Lung (tissue), 12 donors: ENCODE results near the gene TPD52L2. TPM values are rescaled to one million over a fixed set of nuclear protein-coding genes. Genes with fewer than 3 reads are reported as not detected.

Experiments
- ATAC-seq: fragments of 200-7000 bp; cut with Tn5 transposase; one replicate; pipeline ENCODE4 v1.9.1; 2020; ENCODE audit warnings: moderate number of reproducible peaks; ENCODE audit not compliant: insufficient read depth, low FRiP score
- DNase-seq, 3 donors: peaks; one replicate each; pipeline ENCODE4 v3.0.0-alpha.2; 2013 to 2017
- H3K27ac ChIP-seq, 2 donors: one replicate each; pipeline ENCODE4 v1.5.1; 2013; ENCODE audit warnings: mild to moderate bottlenecking in 2 of 2, moderate library complexity in 2 of 2, control low read depth in 1 of 2, inconsistent platforms in 1 of 2, low read depth in 1 of 2, low read length in 1 of 2
- H3K27me3 ChIP-seq, 3 donors: one replicate each; pipeline ENCODE4 v1.5.1; 2013; ENCODE audit warnings: low read length in 2 of 3; ENCODE audit not compliant: control insufficient read depth in 3 of 3, insufficient read depth in 3 of 3
- H3K36me3 ChIP-seq, 4 donors: one replicate each; pipeline ENCODE4 v1.5.1; 2013; ENCODE audit warnings: low read length in 4 of 4, mild to moderate bottlenecking in 1 of 4, moderate library complexity in 1 of 4; ENCODE audit not compliant: control insufficient read depth in 4 of 4, insufficient read depth in 4 of 4
- H3K4me1 ChIP-seq, 5 donors: one replicate each; pipeline ENCODE4 v1.5.1; 2013; ENCODE audit warnings: low read length in 5 of 5, mild to moderate bottlenecking in 2 of 5, moderate library complexity in 1 of 5; ENCODE audit not compliant: control insufficient read depth in 5 of 5, insufficient read depth in 5 of 5
- H3K4me3 ChIP-seq: one replicate; pipeline ENCODE4 v1.5.1; 2013; ENCODE audit warnings: mild to moderate bottlenecking, control low read depth, moderate library complexity
- H3K9ac ChIP-seq, 2 donors: one replicate each; pipeline ENCODE4 v1.5.1; 2013; ENCODE audit warnings: low read length in 2 of 2, control low read depth in 1 of 2; ENCODE audit not compliant: insufficient read depth in 1 of 2
- H3K9me3 ChIP-seq, 4 donors: one replicate each; pipeline ENCODE4 v1.5.1; 2013; ENCODE audit warnings: low read length in 3 of 4, mild to moderate bottlenecking in 1 of 4, moderate library complexity in 1 of 4; ENCODE audit not compliant: control insufficient read depth in 4 of 4, insufficient read depth in 3 of 4
- CTCF ChIP-seq: IDR thresholded peaks from 2 replicates; pipeline ENCODE4 v1.5.1; 2012; ENCODE audit warnings: mild to moderate bottlenecking; ENCODE audit errors: control extremely low read depth, extremely low read depth
- WGBS, 2 donors: extraction: QIAGEN DNeasy Blood & Tissue Kit; methylation state at CpG; one replicate each; pipeline ENCODE4 v1.1.7; 2013; 5-methylcytosine and 5-hydroxymethylcytosine counted together
- polyA plus RNA-seq, 2 donors: library from polyadenylated mRNA; stranded (reverse); fragments of 200-250 nt; gene quantifications; one replicate each; pipeline ENCODE4 v1.2.1, GENCODE V29; 2013
- total RNA-seq, 2 donors: library from RNA; depleted of rRNA in 1 of 2; stranded (reverse); fragments of >200 nt in 1 of 2; gene quantifications; one replicate each; pipeline ENCODE4 v1.2.1, GENCODE V29; 2014 to 2021
- donor health status: control.
- donor health status: control.
- donor health status: Bipolar disorder and iron deficiency.
- donor health status: healthy.
- donor health status: DM: yes; HTN: yes; CAD: no.

Gene TPD52L2
- total and polyA plus RNA-seq, 4 donors = 66.2 to 130 (median 79.3) TPM

- DNase-seq (no peak), ATAC-seq (no peak)
- no peak overlapping the region for H3K9ac ChIP-seq
- H3K27me3 ChIP-seq = peaks cover 0 to 13% (median 5%) of the 10 kb centered on the region in 3 donors
- no peaks in the 10 kb centered on the region for H3K36me3 ChIP-seq
- H3K27ac ChIP-seq = no peak overlapping the region
- H3K4me1 ChIP-seq = peaks cover 0 to 33% (median 19%) of the 10 kb centered on the region in 5 donors
- H3K4me3 ChIP-seq = no peak overlapping the region
- 76 to 84% methylated on average over 20 of the region's 20 CpGs for WGBS, 2 donors
- H3K9me3 ChIP-seq = no peaks in the 10 kb centered on the region
- TF ChIP-seq CTCF = no peak
These were observed 31.1 kb upstream of the TPD52L2 start for GRCh38 chr20:63833776-63834490.

- 89 to 92% methylated on average over 9 of the region's 9 CpGs for WGBS, 2 donors
- no peaks in the 10 kb centered on the region for H3K36me3 ChIP-seq
- no peaks in the 10 kb centered on the region for H3K9me3 ChIP-seq
- peaks cover 0 to 28% (median 19%) of the 10 kb centered on the region in 5 donors for H3K4me1 ChIP-seq
- peak overlapping the region in 1 of 2 donors; percentile 26 for H3K27ac ChIP-seq
- no peak for TF ChIP-seq CTCF
- no peak for DNase-seq
- no peak overlapping the region for H3K9ac ChIP-seq
- ATAC-seq = no peak
- no peak overlapping the region for H3K4me3 ChIP-seq
- peaks cover 0 to 7% (median 2%) of the 10 kb centered on the region in 3 donors for H3K27me3 ChIP-seq
These were observed 30.6 kb upstream of the TPD52L2 start for GRCh38 chr20:63834491-63834880.

GRCh38 chr20:63835021-63835858 lies 29.8 kb upstream of the TPD52L2 start:
- TF ChIP-seq CTCF = no peak
- DNase-seq = peak; percentile 88 to 90 (median 88)
- Histone ChIP-seq H3K27ac (peak overlapping the region; percentile 12 to 62), H3K4me3 (no peak overlapping the region), H3K36me3 (no peaks in the 10 kb centered on the region), H3K4me1 (peaks cover 0 to 21% (median 19%) of the 10 kb centered on the region in 5 donors), H3K9me3 (no peaks in the 10 kb centered on the region), H3K9ac (no peak overlapping the region), H3K27me3 (peaks cover 0 to 3% (median 0%) of the 10 kb centered on the region in 3 donors)
- WGBS, 2 donors = 48 to 72% methylated on average over 20 to 21 of the region's 21 CpGs
- peak; percentile 81 for ATAC-seq
